HUES6 (cell line): Measurements from ENCODE around the gene POLN.
"Not testable (repeated sequence)": the region's sequence is repeated elsewhere in the genome, so short reads cannot be mapped to it uniquely, and the experiment has no call there.

Source experiments
- H3K27ac ChIP-seq: 2 replicates; pipeline ENCODE4 v1.7.0; 2013; ENCODE audit warnings: low read depth, mild to moderate bottlenecking, low read length, inconsistent platforms
- H3K27me3 ChIP-seq: 2 replicates; pipeline ENCODE4 v1.6.1; 2013; ENCODE audit warnings: low read length; ENCODE audit not compliant: control insufficient read depth, insufficient read depth
- H3K36me3 ChIP-seq: 2 replicates; pipeline ENCODE4 v1.6.1; 2013; ENCODE audit warnings: low read length; ENCODE audit not compliant: control insufficient read depth, insufficient read depth
- H3K4me1 ChIP-seq: 2 replicates; pipeline ENCODE4 v1.6.1; 2013; ENCODE audit warnings: low read length; ENCODE audit not compliant: control insufficient read depth, insufficient read depth
- H3K4me3 ChIP-seq: 2 replicates; pipeline ENCODE4 v1.5.1; 2013; ENCODE audit warnings: low read depth, low read length
- H3K9ac ChIP-seq: one replicate; pipeline ENCODE4 v1.6.1; 2013; ENCODE audit warnings: mild to moderate bottlenecking, low read length
- H3K9me3 ChIP-seq: 2 replicates; pipeline ENCODE4 v1.6.1; 2013; ENCODE audit warnings: low read depth, low read length; ENCODE audit not compliant: control insufficient read depth, insufficient read depth

POLN gene

DNA sequence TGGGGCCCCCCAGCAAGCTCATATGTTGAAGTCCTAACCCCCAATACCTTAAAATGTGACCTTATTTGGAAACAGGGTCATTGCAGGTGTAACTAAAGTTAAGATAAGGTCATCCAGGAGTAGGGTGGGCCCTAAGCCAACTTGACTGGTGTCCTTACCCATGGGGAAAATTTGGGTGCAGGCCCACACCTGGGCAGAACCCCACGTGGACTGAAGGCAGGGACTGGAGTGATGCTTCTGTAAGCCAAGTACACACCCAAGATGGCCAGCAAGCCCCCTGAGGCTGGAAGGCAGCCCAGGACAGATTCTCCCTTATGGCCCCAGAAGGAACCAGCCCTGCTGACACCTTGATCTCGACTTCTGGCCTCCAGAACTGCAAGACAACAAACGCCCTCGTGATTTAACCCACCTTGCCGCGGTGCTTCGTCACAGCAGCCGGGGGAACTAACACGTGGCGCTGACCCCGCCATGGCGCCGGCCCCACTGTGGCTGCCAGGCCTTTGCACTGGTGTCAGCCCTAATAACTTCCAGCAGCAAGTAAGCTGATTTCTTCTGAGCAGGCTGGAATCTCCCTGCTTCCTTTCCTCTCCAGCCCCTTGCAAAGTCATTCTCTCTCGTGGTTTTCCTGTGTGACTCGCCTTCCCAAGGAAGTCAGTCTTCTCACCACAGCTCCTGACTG, 43.2 kb upstream of the POLN start:
- H3K27ac ChIP-seq, result no peak overlapping the region
- no peak overlapping the region for H3K4me3 ChIP-seq
- H3K36me3 ChIP-seq, result no peaks in the 10 kb centered on the region
- H3K27me3 ChIP-seq, result no peaks in the 10 kb centered on the region; the same call in 1 of the 2 replicates
- H3K9me3 ChIP-seq, result no peaks in the 10 kb centered on the region
- no peaks in the 10 kb centered on the region for H3K4me1 ChIP-seq
- no peak overlapping the region for H3K9ac ChIP-seq

- Histone ChIP-seq H3K4me1 (no peaks in the 10 kb centered on the region), H3K27me3 (no peaks in the 10 kb centered on the region; the same call in 1 of the 2 replicates), H3K9ac (no peak overlapping the region), H3K27ac (no peak overlapping the region), H3K4me3 (no peak overlapping the region), H3K9me3 (no peaks in the 10 kb centered on the region), H3K36me3 (no peaks in the 10 kb centered on the region)
These were observed 42.4 kb upstream of the POLN start for GRCh38 chr4:2284161-2284933.

DNA sequence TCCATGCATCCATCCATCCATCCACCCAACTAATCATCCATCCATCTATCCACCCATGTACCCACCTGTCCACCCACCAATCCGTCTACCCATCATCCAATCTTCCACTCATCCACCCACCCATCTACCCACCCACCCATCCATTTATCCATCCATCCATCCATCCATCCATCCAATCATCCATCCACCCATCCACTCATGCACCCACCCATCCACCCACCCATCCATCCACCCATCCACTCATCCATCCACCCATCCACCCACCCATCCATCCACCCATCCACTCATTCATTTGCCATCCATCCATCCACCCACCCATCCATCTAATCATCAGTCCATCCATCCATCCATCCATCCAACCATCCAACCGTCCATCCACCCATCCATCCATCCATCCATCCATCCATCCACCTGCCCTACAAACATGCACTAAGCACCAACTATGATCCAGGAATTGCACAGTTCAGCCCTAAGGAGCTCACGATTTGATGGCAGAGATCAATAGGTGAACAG, 41.3 kb upstream of the POLN start:
- H3K36me3 ChIP-seq, result no peaks in the 10 kb centered on the region
- no peak overlapping the region for H3K27ac ChIP-seq
- H3K4me3 ChIP-seq, result no peak overlapping the region
- no peak overlapping the region for H3K9ac ChIP-seq
- H3K27me3 ChIP-seq, result no peaks in the 10 kb centered on the region; the same call in 1 of the 2 replicates
- no peaks in the 10 kb centered on the region for H3K4me1 ChIP-seq
- no peaks in the 10 kb centered on the region for H3K9me3 ChIP-seq

DNA sequence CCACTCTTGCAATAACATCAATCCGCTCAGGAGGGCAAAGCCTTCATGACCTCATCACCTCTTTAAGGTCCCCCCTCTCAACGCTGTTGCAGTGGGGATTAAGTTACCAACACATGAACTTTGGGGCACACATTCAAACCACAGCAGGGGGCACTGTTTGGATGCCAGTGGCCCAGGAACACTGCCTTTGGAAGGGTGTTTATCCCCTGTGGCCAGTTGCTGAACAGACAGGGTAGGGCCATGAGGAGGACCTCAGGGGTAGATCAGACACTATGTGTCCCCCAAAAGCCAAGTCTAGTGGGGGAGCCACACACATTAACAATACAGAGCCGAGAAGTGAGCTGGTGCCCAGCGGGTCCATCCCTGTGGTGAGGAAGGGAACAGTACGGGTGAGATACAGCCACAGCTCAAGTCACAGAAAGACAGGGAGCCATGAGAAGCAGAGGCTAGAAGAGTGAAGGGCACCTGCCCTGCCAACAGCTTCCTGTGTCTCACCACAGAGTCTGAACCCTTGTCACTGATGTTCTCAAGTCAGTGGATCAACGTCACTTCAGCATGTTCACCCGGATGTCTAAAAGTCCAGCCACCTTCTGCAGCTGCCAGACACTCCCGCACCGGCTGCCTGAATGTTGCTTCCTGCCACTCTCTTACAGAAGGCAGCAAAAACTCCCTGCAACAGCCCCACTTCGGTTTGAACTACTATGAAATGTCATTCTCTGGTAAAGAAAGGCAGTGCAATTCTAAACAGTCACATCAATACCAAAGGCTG, 39.8 kb upstream of the POLN start:
- Histone ChIP-seq H3K27me3 (no peaks in the 10 kb centered on the region; the same call in 1 of the 2 replicates), H3K4me1 (no peaks in the 10 kb centered on the region), H3K9me3 (no peaks in the 10 kb centered on the region), H3K4me3 (no peak overlapping the region), H3K36me3 (no peaks in the 10 kb centered on the region), H3K9ac (no peak overlapping the region), H3K27ac (no peak overlapping the region)

GRCh38 chr4:2280531-2281300, 38.8 kb upstream of the POLN start:
- no peaks in the 10 kb centered on the region; the same call in 1 of the 2 replicates for H3K27me3 ChIP-seq
- H3K9ac ChIP-seq, result no peak overlapping the region
- no peak overlapping the region for H3K27ac ChIP-seq
- H3K9me3 ChIP-seq, result no peaks in the 10 kb centered on the region
- no peak overlapping the region for H3K4me3 ChIP-seq
- H3K4me1 ChIP-seq, result no peaks in the 10 kb centered on the region
- H3K36me3 ChIP-seq, result no peaks in the 10 kb centered on the region

DNA sequence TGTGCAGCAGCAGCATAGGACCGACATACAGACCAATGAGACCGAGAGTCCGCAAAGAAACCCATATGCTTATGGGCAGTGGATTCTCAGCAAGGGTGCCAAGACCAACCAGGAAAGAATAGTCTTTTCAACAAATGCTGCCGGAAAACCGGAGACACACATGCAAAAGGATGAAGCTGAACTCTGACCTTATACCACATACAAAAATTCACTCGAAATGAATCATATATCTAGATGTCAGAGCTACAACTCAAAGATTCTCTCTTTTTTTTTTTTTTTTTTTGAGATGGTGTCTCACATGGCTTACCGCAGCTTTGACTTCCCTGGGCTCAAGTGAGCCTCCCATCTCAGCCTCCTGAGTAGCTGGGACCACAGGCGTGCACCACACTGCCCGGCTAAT, 36.0 kb upstream of the POLN start:
- Histone ChIP-seq H3K27me3 (no peaks in the 10 kb centered on the region), H3K36me3 (no peaks in the 10 kb centered on the region), H3K9ac (no peak overlapping the region), H3K9me3 (no peaks in the 10 kb centered on the region), H3K27ac (no peak overlapping the region), H3K4me1 (no peaks in the 10 kb centered on the region), H3K4me3 (no peak overlapping the region)

GRCh38 chr4:2276581-2277325, 34.8 kb upstream of the POLN start:
- no peaks in the 10 kb centered on the region for H3K4me1 ChIP-seq
- no peak overlapping the region for H3K9ac ChIP-seq
- no peak overlapping the region for H3K27ac ChIP-seq
- H3K36me3 ChIP-seq, result no peaks in the 10 kb centered on the region
- H3K27me3 ChIP-seq, result no peaks in the 10 kb centered on the region
- no peak overlapping the region for H3K4me3 ChIP-seq
- H3K9me3 ChIP-seq, result no peaks in the 10 kb centered on the region

- H3K4me1 ChIP-seq, result no peaks in the 10 kb centered on the region
- no peak overlapping the region for H3K9ac ChIP-seq
These were observed 33.8 kb upstream of the POLN start for GRCh38 chr4:2275546-2276251.

DNA sequence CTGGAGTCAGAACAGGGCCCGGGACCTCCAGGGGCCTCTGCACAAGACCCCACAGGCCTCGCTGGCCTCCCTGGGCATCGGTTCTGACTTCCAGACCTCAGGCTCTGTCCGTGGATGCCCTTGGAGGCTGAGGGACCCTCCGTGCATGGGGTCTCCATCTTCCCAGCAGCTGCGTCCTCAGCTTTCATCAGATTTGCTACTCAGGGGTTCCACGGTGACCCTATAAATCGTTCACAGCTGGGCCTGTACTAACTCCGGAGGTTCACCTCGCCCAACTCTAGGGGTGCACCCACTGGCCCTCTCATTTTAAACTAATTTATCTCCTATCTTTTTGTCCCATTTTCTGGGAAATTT, 33.1 kb upstream of the POLN start:
- not testable (repeated sequence) for H3K36me3 ChIP-seq, H3K9ac ChIP-seq, H3K27ac ChIP-seq, H3K4me1 ChIP-seq, H3K4me3 ChIP-seq, H3K27me3 ChIP-seq, H3K9me3 ChIP-seq

More at GRCh38 chr4:2275546-2276251, 33.8 kb upstream of the POLN start:
- Histone ChIP-seq H3K36me3 (no peaks in the 10 kb centered on the region), H3K9me3 (no peaks in the 10 kb centered on the region), H3K27me3 (no peaks in the 10 kb centered on the region), H3K27ac (no peak overlapping the region), H3K4me3 (no peak overlapping the region)
